ENCODE data around the gene ATXN2.

Gene ATXN2

DNA sequence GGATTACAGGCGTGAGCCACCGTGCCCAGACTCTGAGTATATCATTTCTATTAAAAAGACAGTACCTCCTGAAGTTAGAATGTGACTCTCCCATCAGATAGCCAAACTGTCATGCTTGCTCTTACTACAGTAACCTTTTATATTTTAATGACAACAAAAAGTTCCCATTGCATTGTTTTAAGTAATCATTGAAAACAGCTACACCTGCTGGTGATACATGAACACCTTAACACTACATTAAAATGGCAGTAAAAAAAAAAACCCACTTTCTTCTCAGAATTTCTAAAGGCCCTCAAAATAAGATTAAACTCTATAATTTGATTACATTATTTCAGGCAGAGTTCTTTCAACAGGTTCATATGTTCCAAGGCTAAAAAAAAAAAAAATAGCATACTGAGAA lies 116.7 kb downstream of the ATXN2 start:
- Histone ChIP-seq H4K20me1 (ENCODE audit: insufficient read depth, low read length) (no peaks in the 10 kb centered on the region), H3K9me2 (ENCODE audit: low read depth, low read length) (no peaks in the 10 kb centered on the region), H3K4me3 (ENCODE audit: low read depth, low read length, poor library complexity, severe bottlenecking) (no peak overlapping the region), H3K36me3 (ENCODE audit: insufficient read depth, low read length) (peaks cover 22% of the 10 kb centered on the region), H3K79me2 (ENCODE audit: insufficient read depth, low read length) (no peaks in the 10 kb centered on the region), H3K4me1 (ENCODE audit: insufficient read depth, low read length, severe bottlenecking) (no peaks in the 10 kb centered on the region), H3K27me3 (ENCODE audit: insufficient read depth, low read length) (no peaks in the 10 kb centered on the region), H3F3A (ENCODE audit: insufficient read depth, low read length) (no peaks in the 10 kb centered on the region), H2AFZ (ENCODE audit: low read length) (no peak overlapping the region), H3K9ac (ENCODE audit: low read length) (no peak overlapping the region), H3K27ac (ENCODE audit: low read depth, low read length, poor library complexity, severe bottlenecking) (no peak overlapping the region), H3K9me3 (ENCODE audit: low read length) (no peaks in the 10 kb centered on the region), H3K4me2 (ENCODE audit: low read length) (no peak overlapping the region)
- TF ChIP-seq CTCF (IDR thresholded peaks at IDR 0.05; ENCODE audit: low read length) = no peak
- TF ChIP-seq EZH2 (IDR thresholded peaks at IDR 0.05; ENCODE audit: borderline replicate concordance, low read length) = no peak

DNA sequence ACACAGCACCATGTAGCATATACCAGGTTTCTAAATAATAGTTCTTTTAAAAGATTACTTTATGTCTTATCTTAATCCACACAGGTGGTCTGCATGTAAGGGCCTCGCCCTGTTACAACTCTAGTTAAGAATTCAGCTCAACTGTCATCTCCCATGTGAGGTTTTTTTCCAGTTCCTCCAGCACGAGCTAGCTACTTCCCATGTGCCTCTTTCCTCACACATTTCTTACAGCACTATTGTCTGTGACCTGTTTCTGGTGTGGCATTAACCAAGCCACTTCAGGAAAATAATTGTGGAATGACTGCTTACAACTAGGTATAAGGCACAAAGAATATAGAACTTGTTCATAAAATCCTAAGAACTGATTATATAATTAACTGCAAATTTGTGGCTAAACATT lies 127.9 kb downstream of the ATXN2 start:
- H3K27ac ChIP-seq (ENCODE audit: low read depth, low read length, poor library complexity, severe bottlenecking) = no peak overlapping the region
- H3K27me3 ChIP-seq (ENCODE audit: insufficient read depth, low read length) = no peaks in the 10 kb centered on the region
- no peaks in the 10 kb centered on the region for H4K20me1 ChIP-seq (ENCODE audit: insufficient read depth, low read length)
- no peaks in the 10 kb centered on the region for H3K79me2 ChIP-seq (ENCODE audit: insufficient read depth, low read length)
- peaks cover 36% of the 10 kb centered on the region for H3K36me3 ChIP-seq (ENCODE audit: insufficient read depth, low read length)
- no peaks in the 10 kb centered on the region for H3F3A ChIP-seq (ENCODE audit: insufficient read depth, low read length)
- no peaks in the 10 kb centered on the region for H3K9me2 ChIP-seq (ENCODE audit: low read depth, low read length)
- no peak overlapping the region for H2AFZ ChIP-seq (ENCODE audit: low read length)
- H3K4me1 ChIP-seq (ENCODE audit: insufficient read depth, low read length, severe bottlenecking) = no peaks in the 10 kb centered on the region
- H3K9ac ChIP-seq (ENCODE audit: low read length) = no peak overlapping the region
- TF ChIP-seq EZH2 (IDR thresholded peaks at IDR 0.05; ENCODE audit: borderline replicate concordance, low read length) (no peak), CTCF (IDR thresholded peaks at IDR 0.05; ENCODE audit: low read length) (no peak)
- H3K9me3 ChIP-seq (ENCODE audit: low read length) = no peaks in the 10 kb centered on the region
- H3K4me2 ChIP-seq (ENCODE audit: low read length) = no peak overlapping the region
- H3K4me3 ChIP-seq (ENCODE audit: low read depth, low read length, poor library complexity, severe bottlenecking) = no peak overlapping the region

DNA sequence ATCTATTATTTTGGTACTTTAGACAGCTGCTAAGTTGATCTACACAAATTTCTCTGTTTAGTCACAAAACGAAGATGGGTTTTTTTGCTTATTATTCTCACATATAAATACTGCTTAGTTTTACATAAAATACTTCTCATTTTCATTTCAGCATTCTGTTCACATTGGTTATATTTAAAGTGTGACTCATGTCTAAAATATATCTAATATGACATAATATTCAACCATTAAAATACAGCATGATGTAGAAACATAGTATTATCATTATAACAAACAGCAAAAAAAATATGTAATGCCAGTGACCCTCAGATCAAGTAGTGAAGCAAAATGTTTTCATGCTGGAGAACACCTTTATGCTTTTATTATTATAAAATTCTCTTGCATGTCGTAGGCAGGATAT lies 129.7 kb downstream of the ATXN2 start:
- Histone ChIP-seq H3K79me2 (ENCODE audit: insufficient read depth, low read length) (no peaks in the 10 kb centered on the region), H3K27ac (ENCODE audit: low read depth, low read length, poor library complexity, severe bottlenecking) (no peak overlapping the region), H3K36me3 (ENCODE audit: insufficient read depth, low read length) (peaks cover 27% of the 10 kb centered on the region), H4K20me1 (ENCODE audit: insufficient read depth, low read length) (no peaks in the 10 kb centered on the region), H3K9me3 (ENCODE audit: low read length) (no peaks in the 10 kb centered on the region), H3K27me3 (ENCODE audit: insufficient read depth, low read length) (no peaks in the 10 kb centered on the region), H2AFZ (ENCODE audit: low read length) (no peak overlapping the region), H3K9ac (ENCODE audit: low read length) (no peak overlapping the region), H3K4me2 (ENCODE audit: low read length) (no peak overlapping the region), H3K4me1 (ENCODE audit: insufficient read depth, low read length, severe bottlenecking) (no peaks in the 10 kb centered on the region), H3K4me3 (ENCODE audit: low read depth, low read length, poor library complexity, severe bottlenecking) (no peak overlapping the region), H3F3A (ENCODE audit: insufficient read depth, low read length) (no peaks in the 10 kb centered on the region), H3K9me2 (ENCODE audit: low read depth, low read length) (no peaks in the 10 kb centered on the region)
- no peak for TF ChIP-seq CTCF (IDR thresholded peaks at IDR 0.05; ENCODE audit: low read length)
- TF ChIP-seq EZH2 (IDR thresholded peaks at IDR 0.05; ENCODE audit: borderline replicate concordance, low read length) = no peak
